ENCODE data around the gene BRPF3.

- TF ChIP-seq KAT2A (conservative IDR thresholded peaks at IDR 0.05; ENCODE audit: control insufficient read depth, low read depth, low read length) = no peak
- TF ChIP-seq TCF12 (IDR thresholded peaks at IDR 0.05; ENCODE audit: low read depth, low read length) = no peak
- no peak for TF ChIP-seq TAF1 (IDR thresholded peaks at IDR 0.05; ENCODE audit: borderline replicate concordance, low read depth, low read length)
- no peak for TF ChIP-seq POLR2A (IDR thresholded peaks at IDR 0.05; ENCODE audit: low read depth, low read length)
- TF ChIP-seq NR2F1 (conservative IDR thresholded peaks at IDR 0.05) = no peak
- TF ChIP-seq USF2 (IDR thresholded peaks at IDR 0.05; ENCODE audit: borderline replicate concordance, low read depth, low read length) = no peak
- TF ChIP-seq SUZ12 (IDR thresholded peaks at IDR 0.05; ENCODE audit: unreplicated experiment) = no peak
Observed at GRCh38 chr6:36149476-36149875, 47.1 kb upstream of the BRPF3 start.

Measured in GM12878 (cell line).